B cell (primary cell): ENCODE measurements around the gene KLF7. TPM values are rescaled to one million over a fixed set of nuclear protein-coding genes. Genes with fewer than 3 reads are reported as not detected.

ENCODE experiments used
- ATAC-seq: fragments of 200-7000 bp; cut with Tn5 transposase; one replicate; pipeline ENCODE4 v1.10.0; 2021; ENCODE audit warnings: low read depth, mild to moderate bottlenecking, moderate number of reproducible peaks, moderate library complexity
- CTCF ChIA-PET: fragments of 350-600 bp; sonication (Branson Sonifier 250); formaldehyde crosslinking; loops from one replicate; lab custom pipeline; 2021; ENCODE audit warnings: antibody characterized with exemption, inconsistent platforms; lab: Charles Lee
- POLR2A ChIA-PET: fragments of 350-600 bp; sonication (Branson Sonifier 250); formaldehyde crosslinking; loops from one replicate; lab custom pipeline; 2021; ENCODE audit warnings: antibody characterized with exemption; lab: Charles Lee
- DNase-seq: peaks from one replicate; pipeline ENCODE4 v3.0.0; 2013
- H2AFZ ChIP-seq: 2 replicates; pipeline ENCODE4 v1.6.1; 2012; ENCODE audit warnings: mild to moderate bottlenecking, low read depth, low read length; ENCODE audit not compliant: insufficient read depth, poor library complexity, severe bottlenecking
- H3K27ac ChIP-seq, 2 donors: 1 replicate in 1 of 2; 2 replicates in 1 of 2; pipeline ENCODE4 v1.5.1; 2012 to 2013; ENCODE audit warnings: low read length in 2 of 2, mild to moderate bottlenecking in 2 of 2, moderate library complexity in 1 of 2
- H3K27me3 ChIP-seq, 4 experiments: fragments of 200-600 bp in 1 of 4; sonication (generic) in 1 of 4; replicated peaks in 1 of 4; 1 replicate in 2 of 4; 2 replicates in 2 of 4; pipeline versions ENCODE4 v1.6.1 to v1.7.0; 2013 to 2016; ENCODE audit warnings: low read length in 3 of 4, mild to moderate bottlenecking in 2 of 4, mixed read lengths in 1 of 4, moderate library complexity in 1 of 4; ENCODE audit not compliant: insufficient read depth in 4 of 4, control insufficient read depth in 3 of 4; ENCODE audit errors: control extremely low read depth in 1 of 4
- H3K36me3 ChIP-seq, 2 experiments: replicated peaks in 1 of 2; 1 replicate in 1 of 2; 2 replicates in 1 of 2; pipeline versions ENCODE4 v1.6.1 to v1.7.1; 2013; ENCODE audit warnings: low read length in 1 of 2; ENCODE audit not compliant: insufficient read depth in 2 of 2, control insufficient read depth in 1 of 2; ENCODE audit errors: control extremely low read depth in 1 of 2, extremely low read depth in 1 of 2
- H3K4me1 ChIP-seq, 2 donors: fragments of 200-600 bp in 1 of 2; sonication (generic) in 1 of 2; 1 replicate in 1 of 2; 2 replicates in 1 of 2; pipeline versions ENCODE4 v1.5.1 to v1.6.1; 2013 to 2017; ENCODE audit warnings: low read length in 2 of 2; ENCODE audit not compliant: control insufficient read depth in 2 of 2, insufficient read depth in 2 of 2
- H3K4me2 ChIP-seq: replicated peaks from 2 replicates; pipeline ENCODE3; 2012; ENCODE audit warnings: mild to moderate bottlenecking, low read depth, low read length; ENCODE audit not compliant: poor library complexity, severe bottlenecking
- H3K4me3 ChIP-seq, 5 experiments: fragments of 200-600 bp in 1 of 5; sonication (generic) in 1 of 5; 1 replicate in 3 of 5; 2 replicates in 2 of 5; pipeline versions ENCODE4 v1.5.1 to v1.7.0; 2011 to 2016; ENCODE audit warnings: low read length in 4 of 5, mild to moderate bottlenecking in 4 of 5, low read depth in 2 of 5, control low read depth in 1 of 5, moderate library complexity in 1 of 5; ENCODE audit not compliant: insufficient read depth in 1 of 5; ENCODE audit errors: control extremely low read depth in 1 of 5, extremely low read depth in 1 of 5
- H3K79me2 ChIP-seq: fragments of 200-600 bp; sonication (generic); one replicate; pipeline ENCODE4 v1.6.0; 2016; ENCODE audit warnings: low read length; ENCODE audit not compliant: control insufficient read depth, insufficient read depth
- H3K9ac ChIP-seq: fragments of 200-600 bp; sonication (generic); 2 replicates; pipeline ENCODE4 v1.6.1; 2017; ENCODE audit warnings: mild to moderate bottlenecking, low read length, moderate library complexity
- H3K9me3 ChIP-seq, 3 donors: one replicate each; pipeline versions ENCODE4 v1.6.1 to v1.7.1; 2013; ENCODE audit warnings: low read length in 2 of 3; ENCODE audit not compliant: control insufficient read depth in 2 of 3, insufficient read depth in 1 of 3; ENCODE audit errors: control extremely low read depth in 1 of 3
- H4K20me1 ChIP-seq: 2 replicates; pipeline ENCODE4 v1.6.0; 2012; ENCODE audit warnings: mild to moderate bottlenecking, low read length; ENCODE audit not compliant: insufficient read depth, control insufficient read depth, poor library complexity, severe bottlenecking
- H3K27ac Mint-ChIP-seq: one replicate; pipeline ENCODE4 v1.8.0; 2021; ENCODE audit warnings: mixed read lengths
- H3K27me3 Mint-ChIP-seq: one replicate; pipeline ENCODE4 v1.8.0; 2021; ENCODE audit warnings: mixed read lengths
- H3K4me1 Mint-ChIP-seq: one replicate; pipeline ENCODE4 v1.8.0; 2021; ENCODE audit warnings: mixed read lengths
- H3K4me3 Mint-ChIP-seq: one replicate; pipeline ENCODE4 v1.8.0; 2021; ENCODE audit warnings: mixed read lengths
- H3K9me3 Mint-ChIP-seq: one replicate; pipeline ENCODE4 v1.8.0; 2022; ENCODE audit warnings: mixed read lengths; ENCODE audit not compliant: insufficient read depth
- EZH2 ChIP-seq: IDR thresholded peaks from 2 replicates; pipeline ENCODE4 v1.6.1; 2012; ENCODE audit warnings: borderline replicate concordance, low read depth, mild to moderate bottlenecking, moderate library complexity, low read length; ENCODE audit not compliant: insufficient read depth, poor library complexity, severe bottlenecking
- WGBS: methylation state at CpG from one replicate; pipeline ENCODE4 v1.1.5; 2013; ENCODE audit warnings: missing lambda C conversion rate; ENCODE audit not compliant: insufficient coverage; 5-methylcytosine and 5-hydroxymethylcytosine counted together
- intact Hi-C: fragments of 100-400 bp; cut with micrococcal nuclease; formaldehyde crosslinking; loops from one replicate; pipeline ENCODE4 v1.10.0; 2022
- polyA plus RNA-seq: library from polyadenylated mRNA; depleted of rRNA; stranded (reverse); fragments of >200 nt; gene quantifications from 2 replicates; pipeline ENCODE4 v1.2.3, GENCODE V29; 2012
- total RNA-seq, 2 donors: library from RNA; stranded (reverse); fragments of 120-200 nt in 1 of 2; gene quantifications; 1 replicate in 1 of 2; 2 replicates in 1 of 2; pipeline versions ENCODE4 v1.2.3 to v1.2.4, GENCODE V29; 2013 to 2022
- TF ChIP-seq, protein P1 (sequence below): fragments of 200-600 bp; IDR thresholded peaks from one replicate; pipeline ENCODE4 v1.8.0; 2022; ENCODE audit warnings: antibody characterized with exemption, mild to moderate bottlenecking

KLF7 gene
- total and polyA plus RNA-seq, 2 donors (not counting 1 experiment from before 2014, with no cell fraction given), result 46.2 to 93.2 TPM

DNA sequence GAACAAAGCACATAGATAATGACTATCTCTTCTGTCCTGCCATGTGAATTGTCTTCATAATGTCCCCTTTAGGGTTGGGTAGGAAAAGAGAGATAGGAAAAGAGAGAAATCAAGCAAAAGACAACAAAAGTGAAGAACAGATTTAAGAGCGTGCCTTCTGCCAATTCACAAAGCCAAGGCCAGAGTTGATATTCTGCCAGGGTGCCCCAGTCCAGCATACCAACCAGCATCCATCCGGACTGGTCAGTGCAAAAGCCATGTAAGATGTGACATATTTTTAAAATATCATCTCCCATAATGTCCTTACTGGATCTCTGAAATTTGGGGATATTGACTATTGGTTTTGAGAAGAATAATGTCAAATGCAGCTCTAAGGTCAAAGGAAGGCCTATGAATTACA is 35.7 kb upstream of the KLF7 start:
- Histone ChIP-seq H4K20me1 (no peaks in the 10 kb centered on the region), H3K27me3 (peaks cover 0 to 3% (median 2%) of the 10 kb centered on the region in 4 experiments), H3K9me3 (no peaks in the 10 kb centered on the region), H2AFZ (no peak overlapping the region), H3K36me3 (no peaks in the 10 kb centered on the region), H3K9ac (no peak overlapping the region), H3K27ac (no peak overlapping the region), H3K4me1 (no peaks in the 10 kb centered on the region), H3K4me3 (no peak overlapping the region), H3K4me2 (no peak overlapping the region), H3K79me2 (no peaks in the 10 kb centered on the region)
- no peak for DNase-seq
- peaks cover 17% of the 10 kb centered on the region for H3K27me3 Mint-ChIP-seq
- no CpG with 5 or more reads among the region's 2 CpGs for WGBS
- intact Hi-C loops, result no loop called here
- H3K4me1 Mint-ChIP-seq, result no peaks in the 10 kb centered on the region
- no peak overlapping the region for H3K27ac Mint-ChIP-seq
- CTCF ChIA-PET, result no interaction called here
- no peaks in the 10 kb centered on the region for H3K9me3 Mint-ChIP-seq
- no peak for ATAC-seq
- no peak overlapping the region for H3K4me3 Mint-ChIP-seq
- TF ChIP-seq, protein P1, sequence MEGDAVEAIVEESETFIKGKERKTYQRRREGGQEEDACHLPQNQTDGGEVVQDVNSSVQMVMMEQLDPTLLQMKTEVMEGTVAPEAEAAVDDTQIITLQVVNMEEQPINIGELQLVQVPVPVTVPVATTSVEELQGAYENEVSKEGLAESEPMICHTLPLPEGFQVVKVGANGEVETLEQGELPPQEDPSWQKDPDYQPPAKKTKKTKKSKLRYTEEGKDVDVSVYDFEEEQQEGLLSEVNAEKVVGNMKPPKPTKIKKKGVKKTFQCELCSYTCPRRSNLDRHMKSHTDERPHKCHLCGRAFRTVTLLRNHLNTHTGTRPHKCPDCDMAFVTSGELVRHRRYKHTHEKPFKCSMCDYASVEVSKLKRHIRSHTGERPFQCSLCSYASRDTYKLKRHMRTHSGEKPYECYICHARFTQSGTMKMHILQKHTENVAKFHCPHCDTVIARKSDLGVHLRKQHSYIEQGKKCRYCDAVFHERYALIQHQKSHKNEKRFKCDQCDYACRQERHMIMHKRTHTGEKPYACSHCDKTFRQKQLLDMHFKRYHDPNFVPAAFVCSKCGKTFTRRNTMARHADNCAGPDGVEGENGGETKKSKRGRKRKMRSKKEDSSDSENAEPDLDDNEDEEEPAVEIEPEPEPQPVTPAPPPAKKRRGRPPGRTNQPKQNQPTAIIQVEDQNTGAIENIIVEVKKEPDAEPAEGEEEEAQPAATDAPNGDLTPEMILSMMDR, result no peak
- TF ChIP-seq EZH2, result no peak
- POLR2A ChIA-PET, result no interaction called here

DNA sequence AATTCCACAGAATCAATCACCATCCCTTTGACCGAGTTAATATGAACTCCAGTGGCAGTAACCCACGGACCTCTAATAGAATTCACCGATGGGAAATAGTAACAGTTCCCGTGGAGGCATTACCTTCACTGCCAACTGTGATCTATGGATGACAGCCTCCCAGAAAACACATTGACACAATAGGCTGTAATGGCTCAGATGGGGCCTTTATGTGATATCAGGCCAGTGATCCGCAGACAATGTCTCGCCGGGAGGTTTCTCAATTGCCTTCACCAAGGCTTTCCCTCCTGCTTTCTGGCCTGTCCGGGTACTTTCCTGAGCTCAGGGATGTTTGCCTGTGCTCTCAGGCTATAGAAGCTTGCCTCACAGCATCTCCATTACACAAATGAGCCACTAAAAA is 34.4 kb upstream of the KLF7 start:
- CTCF ChIA-PET, result no interaction called here

More for the DNA sequence above, 34.4 kb upstream of the KLF7 start:
- DNase-seq (no peak), ATAC-seq (no peak)
- Histone ChIP-seq H3K4me1 (no peaks in the 10 kb centered on the region), H3K9ac (no peak overlapping the region), H3K9me3 (no peaks in the 10 kb centered on the region), H3K4me2 (no peak overlapping the region), H3K4me3 (no peak overlapping the region), H3K27ac (no peak overlapping the region), H3K79me2 (no peaks in the 10 kb centered on the region), H4K20me1 (no peaks in the 10 kb centered on the region), H3K27me3 (peaks cover 0 to 3% (median 2%) of the 10 kb centered on the region in 4 experiments), H2AFZ (no peak overlapping the region), H3K36me3 (no peaks in the 10 kb centered on the region)
- POLR2A ChIA-PET, result no interaction called here
- intact Hi-C loops, result no loop called here
- no peak overlapping the region for H3K27ac Mint-ChIP-seq
- TF ChIP-seq, protein P1, result no peak
- WGBS, result 97% methylated on average over 8 of the region's 8 CpGs
- H3K9me3 Mint-ChIP-seq, result no peaks in the 10 kb centered on the region
- H3K27me3 Mint-ChIP-seq, result peaks cover 17% of the 10 kb centered on the region
- H3K4me1 Mint-ChIP-seq, result no peaks in the 10 kb centered on the region
- H3K4me3 Mint-ChIP-seq, result no peak overlapping the region
